GM21381 (cell line): ENCODE results near the gene AKR1D1.
"Not testable (repeated sequence)": the region's sequence is repeated elsewhere in the genome, so short reads cannot be mapped to it uniquely, and the experiment has no call there.

Source experiments
- ATAC-seq: cut with Tn5 transposase; IDR thresholded peaks from one replicate; pipeline ENCODE4 v1.9.1; 2021; ENCODE audit warnings: mild to moderate bottlenecking, moderate library complexity; ENCODE audit not compliant: unreplicated experiment

The AKR1D1 gene

DNA sequence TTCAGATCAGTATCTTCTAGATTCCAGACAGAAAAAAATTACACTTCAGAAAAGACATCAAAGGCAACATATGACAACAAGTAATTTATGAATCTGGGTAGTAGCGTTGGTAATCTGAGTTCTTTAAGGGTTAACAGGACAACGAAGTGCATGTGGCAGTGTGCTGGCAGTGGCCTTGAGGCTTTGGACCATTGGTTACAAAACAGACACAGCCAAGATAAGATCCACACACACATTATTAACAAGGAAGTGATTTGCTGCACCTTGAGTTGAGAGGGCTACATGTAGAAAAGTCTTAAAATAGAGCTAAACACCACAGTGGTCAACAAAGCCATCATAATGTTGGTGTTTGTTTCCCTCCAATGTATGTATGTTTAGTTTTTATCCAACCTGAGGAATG is 40.6 kb downstream of the AKR1D1 start:
- no peak for ATAC-seq

- no peak for ATAC-seq
Observed at GRCh38 chr7:138120140-138120827, 44.0 kb downstream of the AKR1D1 start.

DNA sequence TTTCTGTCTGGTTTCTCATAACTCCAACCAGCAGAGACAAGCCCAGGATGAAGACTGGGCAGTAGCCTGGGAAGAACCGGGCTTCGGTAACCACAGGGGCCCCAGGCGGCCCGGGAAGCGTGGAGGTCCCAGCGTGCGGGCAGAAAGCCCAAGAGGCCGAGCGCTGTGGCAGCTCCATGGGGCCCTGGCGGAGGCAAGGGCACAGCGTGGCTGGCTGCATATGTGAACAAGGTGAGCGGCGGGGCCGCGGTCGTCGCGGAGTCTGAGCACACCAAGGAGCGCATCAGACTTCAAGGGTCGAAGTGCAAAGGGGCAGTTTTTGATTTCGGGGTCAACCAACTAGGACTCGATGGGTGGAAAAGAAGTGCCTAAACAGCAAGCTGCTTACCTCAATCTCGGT is 45.9 kb downstream of the AKR1D1 start:
- no peak for ATAC-seq

- no peak for ATAC-seq
Observed at GRCh38 chr7:138125119-138125518, 48.9 kb downstream of the AKR1D1 start.

- peak; percentile 73 for ATAC-seq
Observed at GRCh38 chr7:138125598-138126111, 49.4 kb downstream of the AKR1D1 start.

DNA sequence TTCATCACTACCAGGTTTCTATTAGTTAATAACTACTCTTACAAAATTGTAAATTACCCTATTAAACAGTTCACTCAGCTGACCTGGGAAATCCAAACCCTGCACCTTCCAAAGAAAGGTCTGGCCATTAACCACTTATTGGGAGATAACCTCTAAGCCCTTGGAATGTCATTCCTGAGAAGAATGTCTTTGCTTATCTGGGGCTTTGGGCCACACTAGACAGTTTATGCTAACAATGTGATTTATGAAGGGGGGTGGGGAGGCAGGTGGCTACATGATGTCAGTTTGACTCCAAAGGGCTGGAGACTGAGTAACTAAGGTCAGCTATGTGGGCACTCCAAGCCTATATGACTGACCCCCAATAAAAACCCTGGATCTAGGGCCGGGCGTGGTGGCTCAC is 50.7 kb downstream of the AKR1D1 start:
- no peak for ATAC-seq

GRCh38 chr7:138127996-138128395 is 51.7 kb downstream of the AKR1D1 start:
- ATAC-seq: no peak

- no peak for ATAC-seq
Observed at GRCh38 chr7:138129551-138130165, 53.4 kb downstream of the AKR1D1 start.

GRCh38 chr7:138137423-138138171 is 61.3 kb downstream of the AKR1D1 start:
- ATAC-seq: no peak

DNA sequence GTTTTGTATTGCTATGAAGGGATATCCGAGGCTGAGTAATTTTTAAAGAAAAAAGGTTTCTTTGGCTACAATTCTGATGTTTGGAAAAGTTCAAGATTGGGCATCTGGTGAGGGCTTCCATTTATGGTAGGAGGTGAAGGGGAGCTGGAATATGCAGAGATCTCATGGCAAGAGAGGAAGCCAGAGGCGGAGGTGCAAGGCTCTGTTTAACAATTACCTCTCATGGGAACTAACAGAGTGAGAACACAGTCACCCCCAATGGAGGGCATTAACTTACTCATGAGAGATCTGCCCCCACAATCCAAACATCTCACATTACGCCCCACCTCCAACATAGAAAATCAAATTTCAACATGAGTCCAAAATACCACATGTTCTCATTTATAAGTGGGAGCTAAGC is 62.0 kb downstream of the AKR1D1 start:
- no peak for ATAC-seq

DNA sequence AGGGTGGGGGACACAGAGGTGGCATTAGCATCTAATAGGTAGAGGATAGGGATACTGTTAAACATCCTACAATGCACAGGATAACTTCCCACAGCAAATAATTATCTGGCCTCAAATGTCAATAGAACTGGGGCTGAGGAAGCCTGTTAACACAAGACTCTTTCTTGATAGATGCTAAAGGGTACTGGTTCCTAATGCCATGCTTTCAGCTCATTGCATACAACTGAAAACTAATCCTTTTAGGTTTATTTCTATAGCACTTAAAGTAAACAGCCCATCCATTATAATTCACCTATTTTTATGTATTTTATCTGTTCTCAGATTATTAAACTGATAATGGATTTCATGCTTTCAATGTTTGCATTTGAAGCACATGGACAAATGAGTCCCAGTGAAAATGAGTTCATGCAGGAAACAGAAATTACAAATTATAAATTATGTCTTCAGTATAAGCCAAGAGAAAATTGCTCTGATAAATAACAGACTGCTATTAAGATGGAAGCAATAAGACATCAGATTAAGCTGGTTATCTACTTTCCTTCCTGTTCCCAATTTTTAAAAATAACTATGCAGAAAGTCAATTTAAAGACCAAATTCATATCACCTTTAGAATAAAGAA is 66.4 kb downstream of the AKR1D1 start:
- ATAC-seq: no peak

DNA sequence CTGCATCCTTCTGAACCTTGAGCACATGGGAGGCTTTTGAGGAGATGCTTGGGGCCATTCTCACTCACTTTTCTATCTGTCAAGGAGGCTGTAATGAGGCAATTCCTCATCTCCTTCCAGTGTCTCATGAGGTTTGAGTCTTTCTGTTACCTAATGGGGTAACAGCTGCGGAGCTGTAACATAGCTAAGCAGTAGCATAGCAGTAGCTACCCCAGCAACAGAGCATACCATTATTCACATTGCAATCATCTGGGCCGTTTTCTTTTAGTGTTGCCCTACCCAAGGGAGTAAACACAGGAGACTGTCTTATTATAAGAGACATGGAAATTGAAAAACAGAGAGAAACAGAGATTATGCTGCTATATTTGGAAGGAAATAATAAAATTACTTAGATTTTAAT is 68.7 kb downstream of the AKR1D1 start:
- ATAC-seq: no peak

DNA sequence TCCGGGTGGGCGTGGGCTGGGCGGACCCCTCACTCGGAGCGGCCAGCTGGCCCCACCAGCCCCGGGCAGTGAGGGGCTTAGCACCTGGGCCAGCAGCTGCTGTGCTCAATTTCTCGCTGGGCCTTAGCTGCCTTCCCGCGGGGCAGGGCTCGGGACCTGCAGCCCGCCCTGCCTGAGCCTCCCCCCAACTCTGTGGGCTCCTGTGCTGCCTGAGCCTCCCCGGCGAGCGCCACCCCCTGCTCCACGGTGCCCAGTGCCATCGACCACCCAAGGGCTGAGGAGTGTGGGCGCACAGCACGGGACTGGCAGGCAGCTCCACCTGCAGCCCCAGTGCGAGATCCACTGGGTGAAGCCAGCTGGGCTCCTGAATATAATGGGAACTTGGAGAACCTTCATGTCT is 70.0 kb downstream of the AKR1D1 start:
- ATAC-seq: not testable (repeated sequence)

- not testable (repeated sequence) for ATAC-seq
Observed at GRCh38 chr7:138146757-138147734, 70.8 kb downstream of the AKR1D1 start.

DNA sequence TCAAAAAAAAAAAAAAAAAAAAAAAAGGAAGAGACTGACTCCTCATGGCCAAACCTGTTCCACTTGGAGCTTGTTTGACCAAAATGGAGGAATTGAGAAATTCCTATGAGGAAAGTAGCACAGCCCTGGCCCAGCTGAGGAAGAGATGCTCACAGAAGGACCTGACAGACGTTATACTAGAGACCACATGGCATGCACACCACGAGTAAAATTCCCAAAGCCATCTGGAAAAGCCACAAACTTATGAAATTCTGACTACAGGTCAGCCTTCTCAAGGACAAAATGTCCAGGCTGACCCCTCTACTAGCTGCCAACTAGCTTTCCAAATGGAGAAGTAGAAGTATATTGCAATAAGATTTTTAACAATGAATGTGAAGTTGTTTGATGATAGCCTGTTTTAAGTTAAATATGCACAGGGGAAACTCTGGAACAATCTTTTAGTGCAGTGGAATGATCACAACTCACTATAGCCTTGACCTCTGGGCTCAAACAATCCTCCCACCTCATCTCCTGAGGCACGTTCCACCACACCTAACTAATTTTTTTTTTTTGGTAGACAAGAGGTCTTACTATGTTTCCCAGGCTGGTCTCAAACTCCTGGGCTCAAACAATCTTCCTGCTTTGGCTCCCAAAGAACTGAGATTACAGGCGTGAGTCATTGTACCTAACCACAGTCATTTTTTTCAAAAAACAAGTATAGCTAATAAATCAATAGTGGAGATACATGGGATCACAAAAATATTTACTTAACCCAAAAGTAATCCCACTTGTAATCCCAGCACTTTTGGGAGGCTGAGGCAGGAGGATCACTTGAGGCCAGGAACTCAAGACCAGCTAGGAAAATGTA is 75.7 kb downstream of the AKR1D1 start:
- ATAC-seq: no peak

DNA sequence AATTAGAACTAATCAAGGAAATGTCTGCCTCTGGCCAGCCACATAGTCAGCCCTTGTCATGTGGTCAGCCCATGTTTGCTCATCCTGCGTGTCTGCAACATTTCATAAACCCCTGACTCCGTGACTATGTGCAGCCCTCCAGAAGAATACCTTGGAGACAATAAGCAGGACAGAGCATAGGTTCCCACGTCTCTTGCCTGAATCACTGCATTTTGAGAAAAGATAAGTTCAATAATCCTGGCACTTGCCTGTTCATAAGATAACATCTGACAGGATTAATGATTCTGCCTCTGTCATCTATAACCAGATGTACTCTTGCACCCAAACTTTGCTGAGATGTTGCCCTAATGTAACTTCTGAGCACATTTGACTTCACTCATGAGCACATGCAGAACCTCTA is 78.4 kb downstream of the AKR1D1 start:
- ATAC-seq: no peak

DNA sequence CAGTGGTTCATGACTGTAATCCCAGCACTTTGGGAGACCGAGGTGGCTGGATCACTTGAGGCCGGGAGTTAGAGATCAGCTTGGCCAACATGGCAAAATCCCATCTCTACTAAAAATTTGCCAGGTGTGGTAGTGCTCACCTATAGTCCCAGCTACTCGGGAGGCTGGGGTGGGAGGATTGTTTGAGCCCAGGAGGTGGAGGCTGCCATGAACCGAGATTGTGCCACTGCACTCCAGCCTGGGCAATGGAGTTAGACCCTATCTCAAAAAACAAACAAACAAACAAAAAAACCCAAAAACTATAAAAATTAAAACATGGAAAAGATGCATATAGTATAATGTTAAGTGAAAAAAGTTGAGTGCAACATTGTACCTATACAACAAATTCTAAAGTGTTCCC is 81.4 kb downstream of the AKR1D1 start:
- ATAC-seq: no peak

DNA sequence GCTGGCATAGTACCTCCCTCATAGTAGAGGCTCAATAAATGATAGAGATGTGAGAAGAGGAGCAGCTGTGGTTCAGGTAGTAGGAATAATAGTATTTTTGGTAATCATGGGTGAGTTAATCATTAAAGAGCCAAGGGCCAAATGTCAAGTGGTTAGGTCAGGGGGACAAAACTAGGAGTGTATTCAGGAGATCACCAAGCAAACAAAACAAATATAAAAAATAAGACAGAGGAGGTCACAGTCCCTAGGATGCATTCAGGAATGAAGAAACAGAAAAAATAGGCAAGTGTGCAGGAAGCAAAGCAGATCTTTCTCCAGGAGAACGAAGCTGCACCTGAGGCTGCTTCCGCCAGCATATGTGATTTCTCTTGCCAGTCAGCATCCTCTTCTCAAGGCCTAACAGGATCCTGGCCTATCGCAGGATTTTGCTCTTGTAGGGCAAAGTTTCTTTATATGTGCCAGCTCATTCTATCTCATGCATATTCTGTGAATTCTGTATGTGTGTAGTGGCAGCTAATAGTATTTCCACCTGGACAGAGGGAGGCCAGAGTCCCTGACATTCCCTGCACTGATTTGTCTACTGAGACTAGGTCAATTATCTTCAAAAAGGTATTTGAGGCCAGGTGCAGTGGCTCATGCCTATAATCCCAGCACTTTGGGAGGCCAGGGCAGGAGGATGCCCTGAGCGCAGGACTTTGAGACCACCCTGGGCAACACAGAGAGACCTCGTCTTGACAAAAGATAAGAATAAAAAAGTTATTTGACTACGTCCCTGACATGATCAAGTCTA is 82.7 kb downstream of the AKR1D1 start:
- no peak for ATAC-seq
